HEK293 (cell line): ENCODE data around the gene EVX1.

Source experiments
- CTCF ChIA-PET: fragments of 350-600 bp; formaldehyde crosslinking; extraction: SDS; loops from one replicate; lab custom pipeline; 2021; ENCODE audit warnings: antibody characterized with exemption; lab: Yijun Ruan, JAX
- POLR2A ChIA-PET: fragments of 300-600 bp; formaldehyde crosslinking; extraction: SDS; loops from one replicate; lab custom pipeline; 2020; ENCODE audit warnings: antibody characterized with exemption, inconsistent platforms; lab: Yijun Ruan, JAX
- H3K27ac ChIP-seq: fragments of 200-500 bp; sonication (Bioruptor generic); 2 replicates; pipeline ENCODE4 v1.5.1; 2014; ENCODE audit warnings: low read depth, low read length, control low read depth, inconsistent platforms; ENCODE audit errors: extremely low read depth
- H3K36me3 ChIP-seq, 2 experiments: fragments of 200-500 bp in 1 of 2; sonication (Bioruptor generic) in 1 of 2; 1 replicate in 1 of 2; 2 replicates in 1 of 2; pipeline ENCODE4 v1.5.1; 2014 to 2017; ENCODE audit warnings: inconsistent platforms in 2 of 2, low read length in 2 of 2; ENCODE audit not compliant: control insufficient read depth in 2 of 2, insufficient read depth in 1 of 2
- H3K4me1 ChIP-seq: fragments of 200-500 bp; sonication (Bioruptor generic); 2 replicates; pipeline ENCODE4 v1.5.1; 2014; ENCODE audit warnings: mild to moderate bottlenecking, low read length, inconsistent platforms; ENCODE audit not compliant: control insufficient read depth, insufficient read depth
- H3K4me3 ChIP-seq: 2 replicates; pipeline ENCODE4 v1.5.1; 2011; ENCODE audit warnings: low read depth, mild to moderate bottlenecking, control low read depth, low read length, moderate library complexity
- H3K9me3 ChIP-seq: fragments of 200-500 bp; sonication (Bioruptor generic); 2 replicates; pipeline ENCODE4 v1.5.1; 2014; ENCODE audit warnings: low read depth, low read length, inconsistent platforms; ENCODE audit not compliant: control insufficient read depth, insufficient read depth
- BCL11A ChIP-seq: fragments of 450-650 bp; formaldehyde crosslinking; IDR thresholded peaks from 2 replicates; pipeline ENCODE4 v1.5.1; 2016; ENCODE audit warnings: low read depth, missing biosample characterization, missing genetic modification characterization
- EGR2 ChIP-seq: fragments of 450-650 bp; formaldehyde crosslinking; IDR thresholded peaks from 2 replicates; pipeline ENCODE4 v1.5.1; 2016; ENCODE audit warnings: low read depth, missing biosample characterization, missing genetic modification characterization
- GLI2 ChIP-seq: fragments of 450-650 bp; formaldehyde crosslinking; IDR thresholded peaks from 2 replicates; pipeline ENCODE4; 2017; ENCODE audit warnings: missing biosample characterization, missing genetic modification characterization, low read depth, borderline replicate concordance
- KLF10 ChIP-seq: fragments of 450-650 bp; IDR thresholded peaks from 2 replicates; pipeline ENCODE4 v1.5.1; 2018; ENCODE audit warnings: missing biosample characterization, mild to moderate bottlenecking, missing genetic modification characterization
- KLF8 ChIP-seq: fragments of 450-650 bp; formaldehyde crosslinking; IDR thresholded peaks from 2 replicates; pipeline ENCODE4 v1.5.1; 2016; ENCODE audit warnings: missing biosample characterization, missing genetic modification characterization
- SETDB1 ChIP-seq: IDR thresholded peaks from one replicate; pipeline ENCODE4 v1.6.1; 2017; ENCODE audit warnings: mild to moderate bottlenecking, low read length, moderate library complexity, mixed read lengths; ENCODE audit not compliant: insufficient read length
- SP2 ChIP-seq: fragments of 450-650 bp; formaldehyde crosslinking; IDR thresholded peaks from 2 replicates; pipeline ENCODE4 v1.5.1; 2016; ENCODE audit warnings: missing biosample characterization, missing genetic modification characterization
- TCF7L2 ChIP-seq: IDR thresholded peaks from 2 replicates; pipeline ENCODE4 v1.6.1; 2011; ENCODE audit warnings: low read depth, mild to moderate bottlenecking, inconsistent platforms, low read length, moderate library complexity, borderline replicate concordance
- ZFP37 ChIP-seq: fragments of 450-650 bp; formaldehyde crosslinking; IDR thresholded peaks from 2 replicates; pipeline ENCODE4 v1.5.1; 2016; ENCODE audit warnings: missing biosample characterization, missing genetic modification characterization
- ZFP69B ChIP-seq: fragments of 450-650 bp; formaldehyde crosslinking; IDR thresholded peaks from 2 replicates; pipeline ENCODE4 v1.5.1; 2016; ENCODE audit warnings: missing biosample characterization, missing genetic modification characterization
- ZNF157 ChIP-seq: fragments of 450-650 bp; formaldehyde crosslinking; IDR thresholded peaks from 2 replicates; pipeline ENCODE4 v1.5.1; 2016; ENCODE audit warnings: missing biosample characterization, missing genetic modification characterization
- ZNF184 ChIP-seq: fragments of 450-650 bp; IDR thresholded peaks from 2 replicates; pipeline ENCODE4 v1.5.1; 2018; ENCODE audit warnings: missing biosample characterization, mild to moderate bottlenecking, missing genetic modification characterization
- ZNF214 ChIP-seq: fragments of 450-650 bp; formaldehyde crosslinking; IDR thresholded peaks from 2 replicates; pipeline ENCODE4 v1.5.1; 2017; ENCODE audit warnings: missing biosample characterization, mild to moderate bottlenecking, missing genetic modification characterization, borderline replicate concordance
- ZNF248 ChIP-seq: fragments of 450-650 bp; formaldehyde crosslinking; IDR thresholded peaks from 2 replicates; pipeline ENCODE4 v1.5.1; 2017; ENCODE audit warnings: missing biosample characterization, missing genetic modification characterization
- ZNF311 ChIP-seq: fragments of 450-650 bp; formaldehyde crosslinking; IDR thresholded peaks from 2 replicates; pipeline ENCODE4 v1.5.1; 2017; ENCODE audit warnings: missing biosample characterization, missing genetic modification characterization, borderline replicate concordance
- ZNF394 ChIP-seq: fragments of 450-650 bp; formaldehyde crosslinking; IDR thresholded peaks from 2 replicates; pipeline ENCODE4 v1.5.1; 2016; ENCODE audit warnings: missing biosample characterization, missing genetic modification characterization, mild to moderate bottlenecking, moderate library complexity, borderline replicate concordance
- ZNF404 ChIP-seq: fragments of 450-650 bp; formaldehyde crosslinking; IDR thresholded peaks from 2 replicates; pipeline ENCODE4 v1.5.1; 2017; ENCODE audit warnings: missing biosample characterization, missing genetic modification characterization
- ZNF433 ChIP-seq: fragments of 450-650 bp; formaldehyde crosslinking; IDR thresholded peaks from 2 replicates; pipeline ENCODE4 v1.5.1; 2016; ENCODE audit warnings: missing biosample characterization, missing genetic modification characterization, low read depth
- ZNF560 ChIP-seq: fragments of 450-650 bp; formaldehyde crosslinking; IDR thresholded peaks from 2 replicates; pipeline ENCODE4 v1.5.1; 2017; ENCODE audit warnings: missing biosample characterization, missing genetic modification characterization, borderline replicate concordance
- ZNF677 ChIP-seq: fragments of 450-650 bp; IDR thresholded peaks from 2 replicates; pipeline ENCODE4 v1.5.0; 2018; ENCODE audit warnings: missing biosample characterization, mild to moderate bottlenecking, missing genetic modification characterization, moderate library complexity
- TF ChIP-seq, protein P1 (sequence below): fragments of 450-650 bp; formaldehyde crosslinking; IDR thresholded peaks from 2 replicates; pipeline ENCODE4 v1.5.1; 2017; ENCODE audit warnings: missing biosample characterization, missing genetic modification characterization
- TF ChIP-seq, protein P2 (sequence below): fragments of 450-650 bp; formaldehyde crosslinking; IDR thresholded peaks from 2 replicates; pipeline ENCODE4 v1.5.1; 2016; ENCODE audit warnings: missing biosample characterization, missing genetic modification characterization, low read depth
- TF ChIP-seq, protein P3 (sequence below): fragments of 450-650 bp; formaldehyde crosslinking; IDR thresholded peaks from 2 replicates; pipeline ENCODE4 v1.5.1; 2017; ENCODE audit warnings: missing biosample characterization, missing genetic modification characterization
- TF ChIP-seq, protein P4 (sequence below): fragments of 450-650 bp; formaldehyde crosslinking; IDR thresholded peaks from 2 replicates; pipeline ENCODE4 v1.5.1; 2017; ENCODE audit warnings: missing biosample characterization, missing genetic modification characterization

EVX1 gene

DNA sequence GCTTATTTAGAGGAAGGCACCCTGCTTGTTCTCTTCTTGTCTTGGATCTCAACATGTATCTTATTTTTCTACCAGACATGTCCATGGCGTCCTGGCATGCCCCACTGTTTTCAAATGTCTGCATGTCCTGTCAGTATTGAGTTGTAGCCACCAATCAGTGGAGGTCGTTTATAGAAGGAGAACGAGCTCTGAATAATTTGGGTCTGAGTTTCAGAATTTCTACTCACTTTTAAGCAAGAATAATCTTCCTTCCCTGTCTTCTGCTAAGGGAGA lies 39.8 kb upstream of the EVX1 start:
- ChIA-PET CTCF (interaction anchor here (0.6 kb wide), 1 partner anchor 251 kb away, joined by 3 read pairs; no protein-coding TSS in a partner anchor), POLR2A (no interaction called here)
- H3K4me3 ChIP-seq = no peak overlapping the region
- TF ChIP-seq, protein P1, sequence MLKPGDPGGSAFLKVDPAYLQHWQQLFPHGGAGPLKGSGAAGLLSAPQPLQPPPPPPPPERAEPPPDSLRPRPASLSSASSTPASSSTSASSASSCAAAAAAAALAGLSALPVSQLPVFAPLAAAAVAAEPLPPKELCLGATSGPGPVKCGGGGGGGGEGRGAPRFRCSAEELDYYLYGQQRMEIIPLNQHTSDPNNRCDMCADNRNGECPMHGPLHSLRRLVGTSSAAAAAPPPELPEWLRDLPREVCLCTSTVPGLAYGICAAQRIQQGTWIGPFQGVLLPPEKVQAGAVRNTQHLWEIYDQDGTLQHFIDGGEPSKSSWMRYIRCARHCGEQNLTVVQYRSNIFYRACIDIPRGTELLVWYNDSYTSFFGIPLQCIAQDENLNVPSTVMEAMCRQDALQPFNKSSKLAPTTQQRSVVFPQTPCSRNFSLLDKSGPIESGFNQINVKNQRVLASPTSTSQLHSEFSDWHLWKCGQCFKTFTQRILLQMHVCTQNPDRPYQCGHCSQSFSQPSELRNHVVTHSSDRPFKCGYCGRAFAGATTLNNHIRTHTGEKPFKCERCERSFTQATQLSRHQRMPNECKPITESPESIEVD (tag by site-specific recombination) = no peak
- TF ChIP-seq, protein P2, sequence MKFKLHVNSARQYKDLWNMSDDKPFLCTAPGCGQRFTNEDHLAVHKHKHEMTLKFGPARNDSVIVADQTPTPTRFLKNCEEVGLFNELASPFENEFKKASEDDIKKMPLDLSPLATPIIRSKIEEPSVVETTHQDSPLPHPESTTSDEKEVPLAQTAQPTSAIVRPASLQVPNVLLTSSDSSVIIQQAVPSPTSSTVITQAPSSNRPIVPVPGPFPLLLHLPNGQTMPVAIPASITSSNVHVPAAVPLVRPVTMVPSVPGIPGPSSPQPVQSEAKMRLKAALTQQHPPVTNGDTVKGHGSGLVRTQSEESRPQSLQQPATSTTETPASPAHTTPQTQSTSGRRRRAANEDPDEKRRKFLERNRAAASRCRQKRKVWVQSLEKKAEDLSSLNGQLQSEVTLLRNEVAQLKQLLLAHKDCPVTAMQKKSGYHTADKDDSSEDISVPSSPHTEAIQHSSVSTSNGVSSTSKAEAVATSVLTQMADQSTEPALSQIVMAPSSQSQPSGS (tag by site-specific recombination) = no peak
- no peak for TF ChIP-seq ZNF184
- no peak for TF ChIP-seq EGR2 (tag by site-specific recombination)
- TF ChIP-seq ZNF311 (tag by site-specific recombination) = no peak
- no peak for TF ChIP-seq SETDB1
- TF ChIP-seq KLF10 (tag by site-specific recombination) = no peak
- no peak for TF ChIP-seq ZFP69B (tag by site-specific recombination)
- TF ChIP-seq ZNF677 (tag by site-specific recombination) = no peak
- no peak for TF ChIP-seq GLI2 (tag by site-specific recombination)
- TF ChIP-seq, protein P3, sequence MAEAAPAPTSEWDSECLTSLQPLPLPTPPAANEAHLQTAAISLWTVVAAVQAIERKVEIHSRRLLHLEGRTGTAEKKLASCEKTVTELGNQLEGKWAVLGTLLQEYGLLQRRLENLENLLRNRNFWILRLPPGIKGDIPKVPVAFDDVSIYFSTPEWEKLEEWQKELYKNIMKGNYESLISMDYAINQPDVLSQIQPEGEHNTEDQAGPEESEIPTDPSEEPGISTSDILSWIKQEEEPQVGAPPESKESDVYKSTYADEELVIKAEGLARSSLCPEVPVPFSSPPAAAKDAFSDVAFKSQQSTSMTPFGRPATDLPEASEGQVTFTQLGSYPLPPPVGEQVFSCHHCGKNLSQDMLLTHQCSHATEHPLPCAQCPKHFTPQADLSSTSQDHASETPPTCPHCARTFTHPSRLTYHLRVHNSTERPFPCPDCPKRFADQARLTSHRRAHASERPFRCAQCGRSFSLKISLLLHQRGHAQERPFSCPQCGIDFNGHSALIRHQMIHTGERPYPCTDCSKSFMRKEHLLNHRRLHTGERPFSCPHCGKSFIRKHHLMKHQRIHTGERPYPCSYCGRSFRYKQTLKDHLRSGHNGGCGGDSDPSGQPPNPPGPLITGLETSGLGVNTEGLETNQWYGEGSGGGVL = no peak
- TF ChIP-seq ZNF248 (tag by site-specific recombination) = no peak
- no peak for TF ChIP-seq TCF7L2
- TF ChIP-seq ZFP37 (tag by site-specific recombination) = no peak
- TF ChIP-seq, protein P4, sequence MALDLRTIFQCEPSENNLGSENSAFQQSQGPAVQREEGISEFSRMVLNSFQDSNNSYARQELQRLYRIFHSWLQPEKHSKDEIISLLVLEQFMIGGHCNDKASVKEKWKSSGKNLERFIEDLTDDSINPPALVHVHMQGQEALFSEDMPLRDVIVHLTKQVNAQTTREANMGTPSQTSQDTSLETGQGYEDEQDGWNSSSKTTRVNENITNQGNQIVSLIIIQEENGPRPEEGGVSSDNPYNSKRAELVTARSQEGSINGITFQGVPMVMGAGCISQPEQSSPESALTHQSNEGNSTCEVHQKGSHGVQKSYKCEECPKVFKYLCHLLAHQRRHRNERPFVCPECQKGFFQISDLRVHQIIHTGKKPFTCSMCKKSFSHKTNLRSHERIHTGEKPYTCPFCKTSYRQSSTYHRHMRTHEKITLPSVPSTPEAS = no peak
- TF ChIP-seq KLF8 (tag by site-specific recombination) = no peak
- TF ChIP-seq ZNF394 = no peak
- no peak for TF ChIP-seq ZNF404 (tag by site-specific recombination)
- H3K9me3 ChIP-seq = no peaks in the 10 kb centered on the region
- no peaks in the 10 kb centered on the region for H3K36me3 ChIP-seq
- peaks cover 7% of the 10 kb centered on the region for H3K4me1 ChIP-seq
- H3K27ac ChIP-seq = no peak overlapping the region

DNA sequence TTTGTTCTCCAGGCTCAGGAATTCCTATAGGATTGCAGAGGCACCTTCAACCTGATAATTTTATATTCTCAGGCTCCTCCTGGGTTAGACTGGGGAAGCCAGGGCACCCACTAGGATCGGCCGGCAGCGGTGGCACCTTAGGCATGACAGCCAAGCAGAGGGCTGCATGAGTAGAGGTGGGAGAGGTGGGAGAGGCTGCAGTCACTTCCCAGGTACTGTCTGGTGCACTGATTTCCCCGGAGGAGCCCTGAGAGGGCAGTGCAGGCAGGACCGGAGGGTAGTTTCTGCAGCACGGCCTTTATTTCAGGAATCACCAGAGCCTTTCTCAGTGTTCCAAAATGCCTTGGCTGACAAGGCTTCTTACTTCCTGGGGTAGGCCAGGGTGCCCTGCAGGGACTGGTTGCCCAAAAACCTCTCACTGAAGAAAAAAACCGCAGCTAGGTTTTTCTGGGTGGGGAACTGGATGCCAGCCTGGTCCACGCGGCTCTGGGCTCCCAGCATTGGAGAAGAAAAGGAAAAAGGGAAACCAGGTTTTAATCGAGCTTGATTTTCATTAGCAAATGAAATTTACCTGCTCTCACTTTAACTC lies 39.1 kb upstream of the EVX1 start:
- H3K36me3 ChIP-seq = no peaks in the 10 kb centered on the region
- no peaks in the 10 kb centered on the region for H3K9me3 ChIP-seq
- H3K27ac ChIP-seq = no peak overlapping the region
- peaks cover 11% of the 10 kb centered on the region for H3K4me1 ChIP-seq
- H3K4me3 ChIP-seq = no peak overlapping the region
- ChIA-PET POLR2A (no interaction called here), CTCF (no interaction called here)
- TF ChIP-seq BCL11A = no peak
- no peak for TF ChIP-seq ZNF433 (tag by site-specific recombination)
- no peak for TF ChIP-seq ZNF214 (tag by site-specific recombination)
- TF ChIP-seq ZNF560 (tag by site-specific recombination) = no peak
- no peak for TF ChIP-seq SP2 (tag by site-specific recombination)
- no peak for TF ChIP-seq ZNF157 (tag by site-specific recombination)
